HG02943 (cell line): ENCODE data around the gene PPP1R16B.

Source experiments
- ATAC-seq: cut with Tn5 transposase; IDR thresholded peaks from one replicate; pipeline ENCODE4 v1.9.1; 2021; ENCODE audit warnings: mild to moderate bottlenecking, low read depth, moderate library complexity; ENCODE audit not compliant: unreplicated experiment

PPP1R16B gene

DNA sequence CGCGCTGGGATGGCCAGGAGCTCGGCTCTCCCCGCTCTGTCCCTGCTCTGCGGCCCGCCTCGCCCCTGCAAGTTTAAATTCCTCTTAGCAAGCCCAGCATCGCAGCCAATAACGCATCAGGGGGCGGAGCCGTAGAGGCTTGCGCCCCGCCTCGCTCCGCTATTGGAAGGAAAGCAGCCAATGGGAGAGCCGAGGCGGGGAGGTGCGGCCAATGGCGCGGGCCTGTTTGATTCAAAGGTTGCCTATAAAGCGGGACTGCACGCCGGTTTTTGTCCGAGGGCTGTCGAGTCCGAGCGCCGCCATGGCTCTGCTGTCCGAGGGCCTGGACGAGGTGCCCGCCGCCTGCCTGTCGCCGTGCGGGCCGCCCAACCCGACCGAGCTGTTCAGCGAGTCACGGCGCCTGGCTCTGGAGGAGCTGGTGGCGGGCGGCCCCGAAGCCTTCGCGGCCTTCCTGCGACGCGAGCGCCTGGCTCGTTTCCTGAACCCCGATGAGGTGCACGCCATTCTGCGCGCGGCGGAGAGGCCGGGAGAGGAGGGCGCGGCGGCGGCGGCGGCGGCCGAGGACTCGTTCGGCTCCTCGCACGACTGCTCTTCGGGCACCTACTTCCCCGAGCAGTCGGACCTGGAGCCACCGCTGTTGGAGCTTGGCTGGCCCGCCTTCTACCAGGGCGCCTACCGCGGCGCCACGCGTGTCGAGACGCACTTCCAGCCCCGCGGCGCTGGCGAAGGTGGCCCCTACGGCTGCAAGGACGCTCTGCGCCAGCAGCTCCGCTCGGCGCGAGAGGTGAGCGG is 120.8 kb downstream of the PPP1R16B start, which contains the start of gene FAM83D:
FAM83D (plus strand) TSS at position 276 of the 792 bp plus-strand sequence; CDS start at position 302, 26 bp downstream.
- peak; percentile 92 for ATAC-seq

DNA sequence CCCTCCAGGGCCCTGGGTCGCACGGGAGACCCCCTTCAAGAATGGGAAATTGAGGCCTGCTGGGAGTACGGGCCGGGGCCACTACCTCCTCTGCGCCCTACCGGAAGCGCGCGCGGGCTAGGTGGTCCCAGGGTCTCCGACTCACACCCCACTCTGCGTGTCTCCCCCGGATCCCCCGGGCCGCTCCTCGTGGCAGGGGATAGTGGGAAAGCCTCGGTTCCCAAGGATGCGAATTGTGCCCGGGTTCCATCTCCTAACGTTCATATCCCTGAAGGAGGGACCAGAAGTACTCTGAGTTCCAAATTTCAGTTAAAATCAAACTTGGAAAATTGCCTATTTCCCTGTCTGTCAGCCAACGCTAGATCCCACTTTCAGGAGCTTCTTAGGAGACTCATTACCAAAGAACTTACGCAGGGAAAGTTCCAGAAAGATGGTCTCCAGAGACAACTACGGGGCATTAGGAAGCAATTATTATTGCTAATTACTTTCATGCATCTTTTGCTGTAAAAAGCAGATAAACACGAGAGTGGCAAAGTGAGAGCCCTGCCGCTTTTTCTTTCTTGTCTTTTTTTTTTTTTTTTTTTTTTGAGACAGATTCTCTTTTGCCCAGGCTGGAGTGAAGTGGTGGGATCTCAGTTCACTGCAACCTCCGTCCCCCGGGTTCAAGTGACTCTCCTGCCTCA is 121.6 kb downstream of the PPP1R16B start:
- ATAC-seq, result peak; percentile 3

DNA sequence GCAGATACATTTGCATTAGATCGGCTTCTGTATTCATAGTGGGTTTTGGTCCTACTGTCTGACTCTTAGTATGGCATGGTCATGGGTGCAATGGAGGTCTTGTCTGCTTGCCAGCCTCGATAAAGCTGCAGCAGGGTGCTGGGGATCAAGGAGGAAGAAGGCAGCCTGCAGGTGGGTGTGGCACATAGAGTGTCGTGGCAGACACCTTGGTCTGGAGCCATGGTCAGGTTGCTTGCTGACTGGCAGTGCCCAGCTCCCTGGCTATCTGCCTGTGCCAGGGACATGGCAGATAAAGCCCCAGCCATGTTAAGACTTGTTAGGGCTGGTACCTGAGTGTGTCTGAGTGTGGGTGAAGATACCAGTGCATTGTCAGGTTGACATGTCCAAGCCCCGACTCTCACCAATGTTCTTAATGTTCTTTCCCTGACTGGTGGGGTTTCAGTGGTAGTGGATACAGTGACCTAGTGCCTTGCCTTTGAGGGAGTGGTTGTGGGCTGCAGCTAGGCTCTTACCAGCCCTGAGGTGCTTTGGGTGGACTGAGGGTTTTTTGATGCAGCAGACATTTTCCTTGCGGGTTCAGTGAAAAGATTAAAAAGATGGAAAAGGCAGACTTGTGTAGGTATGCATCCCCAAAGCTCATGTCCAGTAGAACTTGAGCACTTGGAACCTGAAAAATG is 122.5 kb downstream of the PPP1R16B start:
- ATAC-seq, result no peak

DNA sequence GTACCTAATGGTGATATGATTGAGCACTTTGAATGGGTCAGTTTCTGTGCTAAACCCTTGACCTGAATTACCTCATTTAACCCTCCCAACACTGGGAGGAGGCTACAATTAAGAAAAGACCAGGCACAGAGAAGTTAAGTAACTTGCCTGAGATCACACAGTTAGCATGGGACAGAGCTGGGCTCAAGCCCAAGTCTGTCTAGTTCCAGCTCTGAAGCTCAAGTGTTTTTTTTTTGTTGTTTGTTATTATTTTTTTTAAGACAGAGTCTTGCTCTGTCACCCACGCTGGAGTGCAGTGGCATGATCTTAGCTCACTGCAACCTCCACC is 124.7 kb downstream of the PPP1R16B start:
- no peak for ATAC-seq

DNA sequence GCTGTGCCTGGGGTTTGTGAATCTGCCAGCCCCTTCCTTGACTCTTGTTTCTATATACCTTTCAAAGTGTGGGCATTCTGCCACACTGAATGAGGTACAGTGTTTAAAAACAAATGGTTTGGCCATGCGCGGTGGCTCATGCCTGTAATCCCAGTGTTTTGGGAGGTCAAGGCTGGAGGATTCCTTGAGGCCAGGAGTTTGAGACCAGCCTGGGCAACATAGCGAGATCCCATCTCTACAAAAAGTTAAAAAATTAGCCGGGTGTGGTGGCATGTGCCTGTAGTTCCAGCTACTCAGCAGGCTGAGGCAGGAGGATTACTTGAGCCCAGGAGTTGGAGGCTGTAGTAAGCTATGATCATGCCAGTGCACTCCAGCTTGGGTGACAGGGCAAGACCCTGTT is 126.5 kb downstream of the PPP1R16B start:
- ATAC-seq, result no peak

DNA sequence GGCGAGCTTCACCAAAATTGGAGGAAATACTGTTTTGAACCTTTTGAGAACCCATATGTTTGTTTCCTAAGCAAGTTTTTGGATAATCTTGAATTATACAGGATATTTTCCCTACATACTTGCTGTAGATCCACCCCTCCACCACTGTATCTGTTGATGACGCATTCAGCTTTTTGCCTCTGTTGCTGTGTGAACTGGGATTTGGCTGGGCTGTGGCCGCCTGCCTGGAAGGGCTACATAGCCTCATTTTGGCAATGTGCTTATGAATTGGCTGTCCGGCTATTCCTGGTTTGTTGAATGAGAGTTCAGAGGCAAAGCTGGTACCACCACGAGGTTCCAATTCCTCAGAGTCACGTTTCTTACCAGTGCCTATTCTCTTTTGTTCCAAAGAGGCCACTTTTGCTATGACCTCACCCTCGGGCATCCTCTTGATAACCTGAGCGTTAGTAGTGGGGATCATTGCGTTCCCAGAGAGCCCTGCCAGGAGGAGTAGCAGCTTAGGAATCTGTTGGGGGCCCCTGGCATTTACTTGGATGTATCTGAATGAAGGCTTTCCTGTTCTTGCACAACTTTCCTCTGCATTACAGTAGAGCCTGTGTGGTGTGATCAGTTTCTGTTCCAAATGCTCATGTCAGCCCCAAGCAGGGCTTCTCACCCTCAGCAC is 127.1 kb downstream of the PPP1R16B start:
- ATAC-seq, result no peak

DNA sequence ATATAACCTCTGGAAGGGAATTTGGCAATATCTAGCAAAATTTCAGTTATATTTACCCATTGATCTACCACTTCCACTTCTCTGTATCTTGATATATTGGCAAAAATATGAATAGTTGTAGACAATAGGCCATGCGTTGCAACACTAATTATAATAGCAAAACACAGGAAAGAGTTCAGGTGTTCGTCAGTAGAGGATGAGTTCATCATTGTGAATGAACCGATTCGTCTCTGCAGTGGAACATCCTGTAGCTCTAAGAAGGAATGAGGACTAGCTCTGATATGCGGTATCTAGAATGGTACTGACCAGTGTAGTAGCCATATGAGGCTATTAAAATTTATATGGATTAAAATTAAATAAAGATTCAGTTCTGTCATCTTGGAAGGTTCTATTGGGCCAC is 129.0 kb downstream of the PPP1R16B start:
- ATAC-seq, result no peak

DNA sequence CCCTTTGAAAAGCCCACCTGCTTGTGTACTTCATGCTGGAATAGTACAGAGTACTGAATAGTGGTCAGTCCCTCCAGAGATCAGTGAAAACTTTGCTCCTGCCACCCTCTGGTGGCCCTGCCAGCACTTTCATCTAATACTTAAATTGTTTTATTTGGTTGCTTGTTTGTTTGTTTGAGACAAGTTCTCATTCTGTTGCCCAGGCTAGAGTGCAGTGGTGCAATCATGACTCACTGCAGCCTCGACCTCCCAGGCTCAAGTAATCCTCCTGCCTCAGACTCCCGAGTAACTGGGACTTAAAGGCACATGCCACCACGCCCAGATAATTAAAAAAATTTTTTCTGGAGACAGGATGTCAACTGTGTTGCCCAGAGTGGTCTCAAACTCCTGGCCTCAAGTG is 129.8 kb downstream of the PPP1R16B start:
- no peak for ATAC-seq

DNA sequence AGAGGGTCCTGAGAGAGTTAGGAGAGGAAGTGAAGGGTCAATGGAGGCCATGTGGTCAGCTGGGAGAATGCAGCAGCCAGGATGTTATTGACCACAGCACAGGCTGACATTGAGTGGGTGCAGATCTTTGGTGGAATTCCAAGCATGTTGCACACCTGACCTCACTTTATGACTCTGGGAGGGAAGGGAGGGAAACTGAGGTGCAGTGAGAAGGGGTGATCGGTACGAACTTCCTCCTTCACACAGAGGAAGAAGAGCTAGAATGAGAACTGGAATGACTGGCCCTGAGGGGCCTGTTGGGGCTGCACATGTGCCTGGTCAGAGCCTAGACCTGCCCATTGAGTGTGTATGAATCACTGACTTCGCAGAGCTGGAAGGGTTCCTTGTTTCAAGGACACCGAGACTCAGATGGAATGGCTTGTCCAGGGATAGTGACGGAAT is 130.5 kb downstream of the PPP1R16B start:
- no peak for ATAC-seq

DNA sequence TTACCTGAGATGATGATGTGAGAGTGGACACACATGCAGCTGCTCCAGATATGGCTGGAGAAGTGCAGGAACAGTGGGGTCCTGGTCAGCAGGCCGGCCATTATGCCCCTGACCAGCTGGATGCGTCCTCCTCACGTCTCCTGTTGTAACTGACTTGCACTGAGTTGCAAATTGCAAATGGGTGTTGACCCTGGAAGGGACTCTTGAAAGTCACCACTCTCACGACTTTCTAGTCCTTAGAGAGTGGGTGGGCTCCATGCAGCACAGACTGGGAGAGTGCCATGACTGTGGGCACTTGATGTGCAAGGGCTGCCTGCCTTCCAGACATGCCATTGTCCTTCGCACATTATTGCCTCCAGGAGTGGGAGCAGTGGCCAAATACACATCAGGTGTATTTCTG is 131.5 kb downstream of the PPP1R16B start:
- no peak for ATAC-seq

DNA sequence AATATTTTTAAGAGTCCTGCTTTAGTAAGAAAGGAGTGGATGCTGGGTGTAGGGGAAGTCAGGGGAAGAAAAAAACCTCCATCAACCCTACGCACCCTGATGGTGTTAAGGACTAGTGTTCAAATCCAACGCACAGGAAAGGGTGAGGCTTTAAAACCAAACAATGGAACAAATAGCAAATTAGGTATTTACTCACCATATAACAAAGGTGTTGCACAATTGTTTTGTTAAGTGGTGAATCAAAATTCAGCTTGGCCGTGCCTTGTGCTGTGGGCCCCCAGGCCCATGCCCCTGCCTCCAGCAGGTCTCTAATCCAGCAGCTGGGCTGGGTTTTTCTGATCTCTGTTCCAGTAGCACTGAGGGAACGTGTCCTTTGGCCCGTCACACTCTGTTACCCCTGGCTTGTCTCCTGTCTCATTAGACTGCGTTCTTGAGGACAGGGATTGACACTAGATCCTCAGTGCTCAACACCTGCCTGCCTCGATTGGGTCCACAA is 132.5 kb downstream of the PPP1R16B start:
- no peak for ATAC-seq

DNA sequence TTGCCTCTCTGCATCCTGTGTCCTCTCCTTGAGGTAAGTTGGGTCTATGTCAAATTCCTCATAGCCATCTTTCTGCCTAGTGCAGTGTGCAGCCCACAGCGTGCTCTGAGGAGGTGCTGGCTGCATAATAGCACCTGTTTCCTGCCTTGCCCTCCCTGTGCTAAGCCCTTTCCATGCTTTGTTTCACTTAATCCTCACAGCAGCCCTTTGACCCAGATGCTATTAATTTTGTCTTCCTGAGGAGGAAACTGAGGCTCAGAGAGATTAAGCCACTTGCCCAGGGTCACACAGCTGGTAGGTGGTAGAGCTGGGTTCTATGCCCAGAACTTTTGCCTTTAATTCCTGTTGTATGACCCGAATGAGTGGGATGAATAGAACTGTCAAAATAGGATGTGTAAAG is 134.2 kb downstream of the PPP1R16B start:
- ATAC-seq, result no peak

DNA sequence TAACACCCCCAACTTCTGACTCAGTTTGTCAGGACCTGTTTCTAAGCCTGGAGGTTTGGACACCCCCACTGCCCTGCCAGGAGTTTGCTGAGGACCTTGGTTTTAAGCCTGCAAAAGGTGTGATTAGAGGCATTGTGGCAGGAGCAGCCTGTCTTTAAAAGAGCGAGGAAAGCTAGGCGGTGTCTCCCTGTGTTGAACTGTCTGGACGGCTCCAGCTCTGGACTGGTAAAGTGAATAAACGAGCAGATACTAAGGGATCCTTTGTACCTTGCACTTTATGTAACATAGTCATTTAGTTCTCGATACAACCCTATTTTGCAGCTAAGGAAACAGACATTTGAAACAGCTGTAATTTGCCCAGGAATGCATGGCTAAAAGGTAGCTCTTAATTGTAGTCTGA is 135.1 kb downstream of the PPP1R16B start:
- no peak for ATAC-seq

DNA sequence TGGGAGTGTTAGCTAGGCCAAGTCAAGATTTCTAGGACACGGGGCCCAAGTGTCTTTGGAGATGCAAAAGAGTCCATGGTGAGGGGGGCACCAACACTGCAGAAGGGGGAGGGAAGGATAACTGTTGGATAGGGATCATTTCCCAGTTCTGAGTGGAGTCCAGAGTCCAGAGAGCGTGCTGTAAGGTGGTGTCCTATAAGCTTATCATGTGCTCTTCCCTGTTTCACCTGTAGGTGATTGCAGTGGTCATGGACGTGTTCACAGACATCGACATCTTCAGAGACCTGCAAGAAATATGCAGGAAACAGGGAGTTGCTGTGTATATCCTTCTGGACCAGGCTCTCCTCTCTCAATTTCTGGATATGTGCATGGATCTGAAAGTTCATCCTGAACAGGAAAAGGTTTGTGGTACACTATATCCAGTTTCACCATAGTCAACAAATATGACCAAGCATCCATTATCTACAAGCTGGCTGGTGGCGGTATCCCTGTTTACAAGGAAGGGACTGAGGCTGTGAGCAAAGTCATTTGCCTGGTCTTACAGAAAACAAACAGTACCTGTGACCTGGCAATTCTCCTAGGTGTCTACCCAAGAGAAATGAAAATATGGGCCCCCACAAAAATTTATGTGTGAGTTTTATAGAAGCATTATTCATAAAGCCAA is 136.4 kb downstream of the PPP1R16B start:
- no peak for ATAC-seq

DNA sequence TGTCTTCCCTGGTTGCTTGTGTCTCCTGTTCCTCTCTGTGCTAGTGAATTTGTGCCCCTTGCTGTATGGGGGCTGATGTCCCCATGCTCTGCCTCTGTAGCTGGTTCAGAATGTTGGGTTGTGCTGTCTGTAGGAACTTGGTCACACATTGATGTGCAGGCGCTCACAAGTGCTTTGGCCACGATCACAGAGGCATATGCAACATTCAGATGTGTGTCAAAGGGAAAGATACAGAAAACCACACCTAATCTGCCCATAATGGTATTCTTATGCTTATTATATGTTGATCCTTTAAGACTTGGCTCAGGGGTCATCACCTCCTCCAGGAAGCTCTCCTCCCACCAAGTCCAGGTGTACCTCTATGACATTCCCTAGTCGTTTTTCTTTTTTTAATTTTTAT is 139.5 kb downstream of the PPP1R16B start:
- ATAC-seq, result no peak

DNA sequence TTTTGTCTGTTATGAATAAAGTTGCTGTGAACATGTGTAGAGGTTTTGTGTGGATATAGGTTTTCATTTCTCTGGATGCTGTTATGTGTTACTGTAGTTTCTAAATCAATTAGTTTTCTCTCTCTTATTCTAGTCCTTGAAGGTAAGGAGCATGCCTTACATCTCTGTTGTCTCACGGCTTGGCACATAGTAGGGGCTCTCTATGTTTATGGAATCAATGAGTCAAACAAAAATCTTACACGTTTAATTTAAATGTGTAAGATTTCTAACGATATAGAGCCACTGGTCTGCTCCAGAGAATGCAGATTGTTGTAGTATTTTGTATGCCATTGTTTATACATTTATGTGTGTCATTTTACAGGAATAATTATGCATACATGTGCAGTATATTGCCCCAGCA is 141.3 kb downstream of the PPP1R16B start:
- ATAC-seq, result no peak

DNA sequence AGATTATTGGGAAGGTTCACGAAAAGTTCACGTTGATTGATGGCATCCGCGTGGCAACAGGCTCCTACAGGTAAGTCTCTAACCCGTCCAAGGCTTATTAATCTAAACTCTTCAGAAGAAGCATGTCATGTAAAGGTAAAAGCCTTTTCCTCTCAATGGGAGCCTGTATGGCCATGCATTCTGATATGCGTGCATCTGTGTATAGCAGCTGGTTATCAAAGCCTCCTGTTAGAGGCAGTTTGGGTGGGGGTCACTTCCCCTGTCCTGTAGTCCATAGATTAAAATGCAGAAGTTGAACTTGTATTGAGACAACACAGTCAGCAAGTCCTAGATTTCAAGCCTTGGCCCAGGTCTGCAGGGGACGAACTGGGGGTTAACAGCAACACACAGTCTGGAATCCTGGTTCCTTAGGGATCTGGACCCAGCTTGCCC is 142.4 kb downstream of the PPP1R16B start:
- no peak for ATAC-seq

DNA sequence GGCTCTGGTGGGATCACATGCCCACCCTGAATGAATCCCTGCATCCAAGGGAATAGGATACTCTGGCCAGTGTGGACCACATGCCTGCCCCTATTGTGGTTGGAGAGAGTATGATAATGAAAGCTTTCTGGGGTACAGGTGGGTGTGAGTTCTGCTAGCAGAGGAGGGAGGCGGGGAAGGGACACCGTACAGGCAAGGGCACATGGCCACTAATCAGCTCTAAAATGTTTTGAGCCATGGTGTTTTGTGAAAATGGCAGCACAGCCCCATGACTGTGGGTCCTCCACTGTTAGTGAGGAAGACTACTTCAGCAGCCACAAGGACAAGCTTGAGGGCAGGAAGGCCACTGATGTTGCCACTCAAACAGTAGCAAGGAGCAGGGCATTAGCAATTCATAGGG is 144.8 kb downstream of the PPP1R16B start:
- no peak for ATAC-seq

DNA sequence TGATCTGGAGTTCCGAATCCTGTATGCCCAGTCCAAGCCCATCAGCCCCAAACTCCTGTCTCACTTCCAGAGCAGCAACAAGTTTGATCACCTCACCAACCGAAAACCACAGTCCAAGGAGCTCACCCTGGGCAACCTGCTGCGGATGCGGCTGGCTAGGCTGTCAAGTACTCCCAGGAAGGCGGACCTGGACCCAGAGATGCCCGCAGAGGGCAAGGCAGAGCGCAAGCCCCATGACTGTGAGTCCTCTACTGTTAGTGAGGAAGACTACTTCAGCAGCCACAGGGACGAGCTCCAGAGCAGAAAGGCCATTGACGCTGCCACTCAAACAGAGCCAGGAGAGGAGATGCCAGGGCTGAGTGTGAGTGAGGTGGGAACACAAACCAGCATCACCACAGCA is 146.1 kb downstream of the PPP1R16B start:
- ATAC-seq, result no peak

DNA sequence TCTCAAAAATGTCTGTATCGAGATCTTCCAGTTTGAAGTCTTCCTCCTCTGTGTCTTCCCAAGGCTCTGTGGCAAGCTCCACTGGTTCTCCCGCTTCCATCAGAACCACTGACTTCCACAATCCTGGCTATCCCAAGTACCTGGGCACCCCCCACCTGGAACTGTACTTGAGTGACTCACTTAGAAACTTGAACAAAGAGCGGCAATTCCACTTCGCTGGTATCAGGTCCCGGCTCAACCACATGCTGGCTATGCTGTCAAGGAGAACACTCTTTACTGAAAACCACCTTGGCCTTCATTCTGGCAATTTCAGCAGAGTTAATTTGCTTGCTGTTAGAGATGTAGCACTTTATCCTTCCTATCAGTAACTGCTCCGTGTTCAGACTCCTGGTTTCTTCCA is 146.7 kb downstream of the PPP1R16B start:
- ATAC-seq, result no peak
